DOHH2 (cell line): ENCODE results near the gene DNPEP.

Experiments
- H3F3A ChIP-seq: fragments of 200-600 bp; sonication (generic), shearing (Covaris generic); 2 replicates; pipeline ENCODE4 v1.6.0; 2016; ENCODE audit warnings: antibody characterized with exemption, mild to moderate bottlenecking; ENCODE audit not compliant: control insufficient read depth, insufficient read depth
- H3K27ac ChIP-seq: fragments of 200-600 bp; sonication (generic); 2 replicates; pipeline ENCODE4 v1.5.1; 2014; ENCODE audit warnings: low read depth, mild to moderate bottlenecking, low read length, moderate library complexity
- H3K27me3 ChIP-seq: fragments of 200-600 bp; sonication (generic); 2 replicates; pipeline ENCODE4 v1.6.1; 2014; ENCODE audit warnings: mild to moderate bottlenecking, low read length, mixed read lengths; ENCODE audit not compliant: control insufficient read depth
- H3K36me3 ChIP-seq: fragments of 200-600 bp; sonication (generic); 2 replicates; pipeline ENCODE4 v1.6.1; 2014; ENCODE audit warnings: mild to moderate bottlenecking, low read length, moderate library complexity, mixed read lengths; ENCODE audit not compliant: control insufficient read depth
- H3K4me1 ChIP-seq: fragments of 200-600 bp; sonication (generic); 2 replicates; pipeline ENCODE4 v1.6.1; 2014; ENCODE audit warnings: mild to moderate bottlenecking, low read length, mixed read lengths; ENCODE audit not compliant: control insufficient read depth
- H3K4me2 ChIP-seq: fragments of 200-600 bp; sonication (generic); 2 replicates; pipeline ENCODE4 v1.6.0; 2014; ENCODE audit warnings: mild to moderate bottlenecking, low read length, moderate library complexity
- H3K4me3 ChIP-seq: fragments of 200-600 bp; sonication (generic); 2 replicates; pipeline ENCODE4 v1.5.1; 2014; ENCODE audit warnings: mild to moderate bottlenecking, low read length, mixed read lengths
- H3K79me2 ChIP-seq: fragments of 200-600 bp; sonication (generic); 2 replicates; pipeline ENCODE4 v1.6.1; 2014; ENCODE audit warnings: mild to moderate bottlenecking, low read length, mixed read lengths; ENCODE audit not compliant: control insufficient read depth
- H3K9me2 ChIP-seq: fragments of 200-600 bp; sonication (generic); replicated peaks from 2 replicates; pipeline ENCODE4 v1.6.1; 2014; ENCODE audit warnings: mild to moderate bottlenecking, low read length, mixed read lengths; ENCODE audit not compliant: control insufficient read depth
- H3K9me3 ChIP-seq: fragments of 200-600 bp; sonication (generic); 2 replicates; pipeline ENCODE4 v1.6.1; 2014; ENCODE audit warnings: antibody characterized with exemption, low read length, mixed read lengths; ENCODE audit not compliant: control insufficient read depth, insufficient read depth
- H4K20me1 ChIP-seq: fragments of 200-600 bp; sonication (generic); 2 replicates; pipeline ENCODE4 v1.6.0; 2014; ENCODE audit warnings: low read depth, mild to moderate bottlenecking, antibody characterized with exemption, low read length, moderate library complexity; ENCODE audit not compliant: control insufficient read depth, insufficient read depth
- CTCF ChIP-seq: fragments of 200-600 bp; sonication (generic); IDR thresholded peaks from one replicate; pipeline ENCODE4 v1.5.1; 2014; ENCODE audit warnings: antibody characterized with exemption, mild to moderate bottlenecking, low read depth, low read length; ENCODE audit not compliant: poor library complexity, severe bottlenecking
- EZH2phosphoT487 ChIP-seq: fragments of 200-600 bp; sonication (generic); IDR thresholded peaks from 2 replicates; pipeline ENCODE4 v1.6.1; 2017; ENCODE audit warnings: borderline replicate concordance, mild to moderate bottlenecking, antibody characterized with exemption, low read length, moderate library complexity, mixed read lengths

DNPEP gene

GRCh38 chr2:219387306-219388120 lies at the start of gene DNPEP:
DNPEP (minus strand) TSS chr2:219387912; CDS start chr2:219387794, 118 bp downstream.
- Histone ChIP-seq H3K9me3 (no peaks in the 10 kb centered on the region), H3K4me2 (peak within 1 kb of the TSS; percentile 87), H3K36me3 (peaks cover 14% of the 10 kb centered on the region), H3F3A (no peaks in the 10 kb centered on the region), H4K20me1 (no peaks in the 10 kb centered on the region), H3K79me2 (peaks cover 10% of the 10 kb centered on the region), H3K27ac (peak within 1 kb of the TSS; percentile 22; the same call in 1 of the 2 replicates), H3K9me2 (no peaks in the 10 kb centered on the region), H3K27me3 (no peaks in the 10 kb centered on the region), H3K4me1 (peaks cover 16% of the 10 kb centered on the region), H3K4me3 (peak within 1 kb of the TSS; percentile 88)
- no peak for TF ChIP-seq CTCF
- TF ChIP-seq EZH2phosphoT487 = no peak

GRCh38 chr2:219437141-219437540 lies 49.4 kb upstream of the DNPEP start:
- Histone ChIP-seq H3K4me2 (no peak overlapping the region), H3K9me3 (no peaks in the 10 kb centered on the region), H3K79me2 (no peaks in the 10 kb centered on the region), H3K27me3 (peaks cover 28% of the 10 kb centered on the region), H3K4me1 (peaks cover 2% of the 10 kb centered on the region; the same call in 1 of the 2 replicates), H3K36me3 (no peaks in the 10 kb centered on the region), H4K20me1 (no peaks in the 10 kb centered on the region), H3K4me3 (no peak overlapping the region), H3K27ac (no peak overlapping the region), H3F3A (no peaks in the 10 kb centered on the region), H3K9me2 (no peaks in the 10 kb centered on the region)
- TF ChIP-seq CTCF (no peak), EZH2phosphoT487 (no peak)

- Histone ChIP-seq H3K9me3 (no peaks in the 10 kb centered on the region), H3K9me2 (no peaks in the 10 kb centered on the region), H3K4me2 (no peak overlapping the region), H3K4me1 (peaks cover 1% of the 10 kb centered on the region; the same call in 1 of the 2 replicates), H3K4me3 (no peak overlapping the region), H4K20me1 (no peaks in the 10 kb centered on the region), H3K36me3 (no peaks in the 10 kb centered on the region), H3K27ac (no peak overlapping the region), H3K79me2 (no peaks in the 10 kb centered on the region), H3K27me3 (peaks cover 26% of the 10 kb centered on the region), H3F3A (no peaks in the 10 kb centered on the region)
- TF ChIP-seq EZH2phosphoT487 (no peak), CTCF (no peak)
These were observed 48.8 kb upstream of the DNPEP start for GRCh38 chr2:219436491-219436890.
